Activated CD4-positive, alpha-beta T cell treated with anti-CD3 and anti-CD28 coated beads, Interleukin-2, amount 50 U/mL, for 16 hours (primary cell): ENCODE data around the gene HGF.

Experiments
- DNase-seq: peaks from one replicate; pipeline ENCODE4 v3.0.0-alpha.2; 2020

Gene HGF

GRCh38 chr7:81676105-81676811 lies 93.6 kb downstream of the HGF start:
- no peak for DNase-seq

DNA sequence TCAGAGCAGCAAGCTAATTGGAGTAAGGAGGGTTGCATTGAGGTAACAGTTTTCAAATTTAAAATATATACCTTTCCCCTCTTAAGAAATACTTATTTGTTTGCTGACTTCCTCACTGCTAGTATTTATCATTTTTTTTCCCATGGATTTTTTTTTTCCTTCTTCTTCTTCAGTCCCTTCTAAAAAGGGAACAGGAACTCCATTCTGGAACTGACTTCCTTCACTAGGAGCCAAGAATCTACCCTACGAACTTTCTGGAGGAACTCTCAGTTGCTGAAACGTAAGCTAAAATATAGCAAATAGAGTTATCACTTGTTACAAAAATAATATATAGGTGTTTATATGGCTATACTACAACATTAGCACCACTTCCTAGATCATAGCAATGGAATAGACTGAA lies 95.4 kb downstream of the HGF start:
- DNase-seq: no peak

GRCh38 chr7:81672872-81673271 lies 97.0 kb downstream of the HGF start:
- DNase-seq: no peak

GRCh38 chr7:81669476-81670105 lies 100.3 kb downstream of the HGF start:
- DNase-seq: no peak

DNA sequence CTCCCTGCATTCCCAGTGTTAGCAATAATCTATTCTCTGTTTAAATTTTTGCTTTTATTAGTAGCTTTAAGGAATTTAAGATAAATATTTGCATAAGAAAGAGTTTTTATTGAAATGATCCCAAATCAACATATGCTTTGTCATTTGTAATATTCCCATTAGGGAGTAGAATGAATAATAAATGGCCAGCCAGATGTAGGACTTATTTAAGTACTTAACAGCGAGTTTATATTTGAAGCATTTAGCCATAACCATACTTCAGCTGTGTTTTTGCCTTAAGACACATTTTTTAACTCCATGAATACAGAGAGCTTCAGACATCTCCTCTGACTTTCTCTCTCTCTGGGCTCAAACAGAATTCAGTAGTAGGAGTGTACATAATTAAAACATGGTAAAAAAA lies 103.6 kb downstream of the HGF start:
- no peak for DNase-seq

GRCh38 chr7:81665236-81665635 lies 104.6 kb downstream of the HGF start:
- no peak for DNase-seq

DNA sequence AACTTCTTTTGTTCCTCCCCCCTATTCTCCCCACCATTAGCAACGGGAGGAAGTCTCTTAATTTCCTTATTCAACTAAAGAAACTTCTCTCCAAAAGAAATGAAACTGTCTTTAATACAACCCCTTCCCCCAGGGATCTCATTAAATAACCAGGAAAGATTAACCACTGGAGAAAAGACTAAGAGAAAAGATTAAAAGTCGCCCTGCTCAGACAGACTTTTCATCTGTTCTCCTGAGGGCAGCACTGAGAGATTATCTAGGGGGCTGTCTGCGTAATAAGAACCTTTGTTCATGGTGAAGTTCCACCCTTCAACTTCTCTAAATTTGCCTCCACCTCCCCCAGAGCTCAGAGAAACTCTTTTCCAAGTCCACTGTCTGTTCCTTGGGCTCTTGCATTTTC lies 105.5 kb downstream of the HGF start:
- no peak for DNase-seq

DNA sequence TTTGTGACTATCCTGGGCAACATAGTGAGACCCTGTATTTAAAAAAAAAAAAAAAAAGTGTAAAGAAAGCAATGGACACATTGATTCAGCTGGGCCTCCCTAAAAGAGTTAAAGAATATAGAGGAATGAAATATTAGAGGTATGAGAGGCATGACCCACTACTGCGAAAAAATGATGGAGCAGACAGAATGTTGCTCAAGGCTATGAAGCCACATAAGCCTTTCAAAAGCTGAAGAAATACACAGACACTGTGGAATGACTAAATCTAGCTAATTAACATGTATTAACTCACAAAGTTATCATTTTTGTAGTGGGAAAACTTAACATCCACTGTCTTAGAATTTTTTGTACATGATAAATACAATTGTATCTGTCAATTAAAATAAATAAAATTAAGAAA lies 107.3 kb downstream of the HGF start:
- DNase-seq: no peak

- no peak for DNase-seq
Observed at GRCh38 chr7:81659697-81660395, 110.0 kb downstream of the HGF start.

- no peak for DNase-seq
Observed at GRCh38 chr7:81657551-81657950, 112.3 kb downstream of the HGF start.

DNA sequence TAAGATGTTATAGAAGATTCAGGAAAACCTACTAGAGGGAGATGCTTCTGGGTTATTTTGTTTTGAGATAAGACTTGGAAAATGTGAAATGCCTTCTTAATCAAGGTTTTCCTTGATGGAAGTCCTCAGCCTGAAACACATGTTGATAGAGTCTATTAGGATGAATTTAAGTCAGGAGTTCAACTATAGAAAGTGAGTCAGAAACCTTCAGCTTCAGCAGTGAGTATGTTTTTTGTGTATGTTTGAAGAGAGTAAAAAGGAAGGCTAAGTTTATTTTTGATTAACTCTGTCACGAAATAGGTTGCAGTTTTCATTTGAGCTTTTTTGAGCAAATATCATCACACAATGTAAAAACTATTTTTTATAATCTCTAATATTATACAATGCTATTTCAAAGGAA lies 114.6 kb downstream of the HGF start:
- DNase-seq: no peak

DNA sequence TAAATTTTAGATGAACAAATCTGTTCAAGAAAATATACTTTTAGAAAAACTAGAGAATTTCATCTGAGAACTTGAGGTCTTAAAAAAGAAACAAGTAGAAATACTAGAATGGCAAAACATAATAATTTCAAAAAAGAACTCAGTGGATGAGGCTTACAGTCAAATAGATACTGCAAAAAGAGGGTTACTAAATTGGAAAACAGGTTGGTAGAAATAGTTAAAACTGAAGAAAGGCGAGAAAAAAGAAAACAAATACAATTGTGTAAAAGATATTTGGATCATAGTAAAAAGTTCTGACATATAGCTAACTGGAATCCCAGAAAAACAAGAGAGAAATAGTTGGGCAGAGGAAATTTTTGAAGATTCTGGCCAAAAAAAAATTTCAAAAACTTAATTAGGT lies 117.6 kb downstream of the HGF start:
- no peak for DNase-seq
